Activated effector memory CD4-positive, alpha-beta T cell treated with anti-CD3 and anti-CD28 coated beads, Interleukin-2, amount 50 U/mL, for 16 hours (primary cell): ENCODE results near the gene CTXN1.
A peak's percentile ranks its signal among the peaks of the same experiment; 100 is the strongest.

Experiments
- DNase-seq: peaks from one replicate; pipeline ENCODE4 v3.0.0-alpha.2; 2020

Gene CTXN1

DNA sequence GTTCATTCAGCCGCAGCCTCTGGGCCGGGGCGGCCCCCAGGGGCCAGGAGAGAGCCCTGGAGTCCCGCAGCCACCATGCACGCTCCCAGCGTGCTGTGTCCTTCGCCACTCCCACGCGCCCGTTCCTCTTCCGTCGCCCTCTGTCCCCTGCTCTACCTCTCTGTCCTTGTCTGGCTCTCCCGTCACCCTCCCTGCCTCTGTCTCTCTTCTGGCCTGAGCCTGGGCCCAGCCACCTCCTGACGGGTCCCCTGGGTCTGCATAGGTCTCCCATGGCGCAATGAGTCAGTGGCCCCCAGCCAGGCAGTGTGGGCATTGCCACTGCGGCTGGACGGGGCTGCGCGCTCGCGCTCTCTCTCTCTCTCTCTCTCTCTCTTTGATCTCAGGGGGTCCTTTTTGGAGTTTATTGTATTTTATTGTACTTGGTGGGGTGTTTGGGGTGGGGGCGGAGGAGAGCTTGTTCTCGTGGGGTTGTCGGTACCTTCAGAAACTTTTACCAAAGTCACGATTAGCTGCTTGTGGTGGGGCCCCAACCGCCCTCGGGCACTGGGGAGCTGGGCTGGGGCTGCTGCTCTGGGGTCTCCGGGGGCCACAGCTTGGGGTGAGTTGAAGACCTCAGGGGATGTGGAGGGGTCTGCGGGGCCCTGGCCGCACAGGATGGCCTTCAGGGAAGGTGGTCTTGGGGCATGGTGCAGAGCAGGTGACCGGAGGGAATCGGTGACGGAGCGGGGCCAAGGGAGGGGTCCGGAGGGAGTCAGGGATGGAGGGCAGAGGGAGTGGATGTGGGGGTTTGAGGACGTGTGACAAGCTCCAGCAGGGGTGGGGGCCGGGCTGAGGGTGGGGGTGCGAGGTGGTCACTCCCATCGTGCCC is 13.0 kb downstream of the CTXN1 start:
- DNase-seq: no peak

DNA sequence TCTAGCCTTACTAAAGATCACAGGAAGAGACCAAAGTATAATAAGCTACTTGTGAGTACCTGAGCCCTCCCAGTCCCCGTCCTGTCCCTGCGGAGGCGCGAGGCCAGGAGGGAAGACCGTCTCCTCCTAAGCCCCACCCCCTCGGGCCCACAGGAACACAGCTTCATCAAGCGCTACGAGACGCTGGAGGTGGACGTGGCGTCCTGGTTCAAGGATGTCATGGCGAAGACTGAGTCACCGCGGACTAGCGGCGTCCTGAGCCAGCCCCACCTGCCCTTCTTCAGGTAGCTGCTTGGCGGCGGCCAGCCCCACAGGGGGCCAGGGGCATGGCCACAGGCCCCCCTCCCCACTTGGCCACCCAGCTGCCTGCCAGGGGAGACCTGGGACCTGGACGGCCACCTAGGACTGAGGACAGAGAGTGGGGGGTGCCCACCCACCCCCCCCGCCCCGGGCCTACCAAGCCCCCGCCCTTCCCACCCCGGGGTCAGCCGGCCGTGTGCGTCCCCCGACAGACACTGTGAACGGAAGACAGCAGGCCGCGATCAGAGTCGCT is 13.7 kb downstream of the CTXN1 start:
- DNase-seq: no peak

DNA sequence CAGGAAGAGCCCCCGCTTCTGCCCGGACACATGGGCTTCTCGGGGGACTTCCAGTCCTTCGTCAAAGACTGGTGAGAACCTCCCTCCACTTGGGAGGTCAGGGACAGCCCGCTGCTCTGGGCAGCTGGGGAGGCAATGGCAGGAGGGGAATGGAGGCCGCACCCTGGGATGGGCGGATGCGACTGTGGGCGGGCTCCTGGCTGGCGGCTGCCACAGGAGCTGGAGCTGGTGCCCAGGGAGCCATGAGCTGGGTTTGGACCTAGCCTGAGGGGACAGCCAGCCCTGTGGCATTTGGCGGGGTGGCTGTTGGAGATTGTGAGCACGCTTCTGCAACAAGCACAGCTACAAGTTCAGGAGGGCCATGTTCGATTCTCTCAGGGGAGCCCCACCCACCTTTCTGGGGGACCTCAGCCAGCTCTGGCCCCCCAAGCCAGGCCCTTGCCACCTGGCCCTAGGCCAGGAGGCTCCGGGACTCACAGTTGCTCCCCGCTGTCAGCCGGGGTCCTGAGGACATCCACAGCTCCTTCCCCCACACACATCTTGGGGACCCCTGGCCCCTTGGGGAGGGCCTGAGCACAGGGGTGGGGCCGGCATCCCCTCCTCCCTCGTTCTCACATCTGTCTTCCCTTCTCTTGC is 14.3 kb downstream of the CTXN1 start:
- DNase-seq: no peak

DNA sequence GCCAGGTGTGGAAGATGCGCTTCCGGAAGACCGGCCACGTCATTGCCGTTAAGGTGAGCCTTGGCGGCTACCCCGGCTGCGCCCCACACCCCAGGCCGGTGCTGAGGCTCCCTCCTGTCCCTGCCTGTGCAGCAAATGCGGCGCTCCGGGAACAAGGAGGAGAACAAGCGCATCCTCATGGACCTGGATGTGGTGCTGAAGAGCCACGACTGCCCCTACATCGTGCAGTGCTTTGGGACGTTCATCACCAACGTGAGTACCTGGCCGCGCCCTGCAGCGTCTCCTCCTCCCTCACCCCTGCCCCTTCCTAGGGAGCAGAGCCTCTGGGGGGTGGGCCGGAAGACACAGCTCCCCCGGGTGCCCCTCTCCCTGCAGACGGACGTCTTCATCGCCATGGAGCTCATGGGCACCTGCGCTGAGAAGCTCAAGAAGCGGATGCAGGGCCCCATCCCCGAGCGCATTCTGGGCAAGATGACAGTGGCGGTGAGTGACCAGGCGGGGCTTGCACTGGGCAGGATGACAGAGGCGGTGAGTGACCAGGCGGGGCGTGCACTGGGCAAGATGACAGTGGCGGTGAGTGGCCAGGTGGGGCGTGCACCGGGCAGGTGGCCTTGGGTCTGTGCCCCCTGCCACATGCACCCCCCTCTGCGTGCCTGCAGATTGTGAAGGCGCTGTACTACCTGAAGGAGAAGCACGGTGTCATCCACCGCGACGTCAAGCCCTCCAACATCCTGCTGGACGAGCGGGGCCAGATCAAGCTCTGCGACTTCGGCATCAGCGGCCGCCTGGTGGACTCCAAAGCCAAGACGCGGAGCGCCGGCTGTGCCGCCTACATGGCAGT is 15.4 kb downstream of the CTXN1 start:
- DNase-seq: no peak

DNA sequence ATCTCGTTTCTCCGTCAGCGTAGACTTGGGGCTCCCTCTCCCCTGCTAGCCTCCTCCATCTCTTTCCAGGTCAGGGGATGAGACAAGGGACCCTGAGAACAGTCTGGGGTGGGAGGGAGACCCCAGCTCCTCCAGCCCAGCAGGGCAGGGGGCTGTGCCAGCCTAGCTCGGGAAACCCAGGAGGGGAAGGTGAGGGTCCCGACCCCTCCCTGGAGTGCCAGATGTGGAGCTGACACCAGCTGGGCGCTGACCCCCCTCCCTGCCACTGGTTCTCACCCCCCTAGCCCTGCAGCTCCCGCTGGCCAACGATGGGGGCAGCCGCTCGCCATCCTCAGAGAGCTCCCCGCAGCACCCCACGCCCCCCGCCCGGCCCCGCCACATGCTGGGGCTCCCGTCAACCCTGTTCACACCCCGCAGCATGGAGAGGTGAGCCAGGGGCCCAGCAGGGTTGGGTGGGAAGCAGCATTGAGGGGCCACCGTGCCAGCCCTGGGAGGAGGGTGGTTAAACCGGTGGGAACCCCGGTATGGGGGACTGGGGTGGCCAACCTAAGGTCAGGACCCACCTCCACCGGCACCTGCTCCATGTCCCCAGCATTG is 16.4 kb downstream of the CTXN1 start:
- no peak for DNase-seq

DNA sequence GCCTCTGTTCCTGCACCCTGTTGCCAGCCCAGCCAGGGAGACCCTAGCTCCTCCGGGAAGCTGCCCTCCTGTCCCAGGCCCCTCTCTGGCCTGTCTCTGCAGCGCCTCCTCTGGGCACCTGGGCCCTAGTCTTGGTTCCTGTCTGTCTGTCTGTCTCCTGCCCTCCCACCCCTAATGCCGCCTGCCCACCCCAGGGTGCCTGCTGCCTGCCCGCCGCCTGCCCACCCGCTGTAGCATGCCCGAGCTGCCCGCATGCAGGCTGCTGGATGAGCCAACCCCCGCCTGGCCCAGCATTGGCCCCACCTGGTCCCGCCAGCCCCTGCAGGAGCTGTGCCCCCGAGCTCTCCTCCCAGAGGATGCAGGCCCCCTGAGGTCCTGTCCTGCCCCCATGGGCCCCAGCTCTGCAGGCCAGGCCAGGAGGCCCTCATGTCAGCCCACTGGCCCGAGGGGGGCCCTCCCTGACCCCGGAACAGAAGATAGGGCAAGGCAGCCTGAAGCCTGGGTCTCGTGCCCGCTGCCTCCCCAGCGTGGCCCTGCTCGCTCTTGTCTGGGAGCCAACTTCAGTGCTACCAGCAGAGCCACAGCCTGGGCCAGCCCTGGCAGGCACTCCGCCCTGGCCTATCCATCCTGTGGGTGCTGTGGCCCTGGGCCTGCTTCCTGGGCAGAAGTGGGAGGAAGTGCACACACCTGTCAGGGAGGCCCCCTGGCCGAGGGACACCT is 17.0 kb downstream of the CTXN1 start:
- no peak for DNase-seq

- DNase-seq: no peak
These were observed 17.7 kb downstream of the CTXN1 start for GRCh38 chr19:7908078-7908699.

DNA sequence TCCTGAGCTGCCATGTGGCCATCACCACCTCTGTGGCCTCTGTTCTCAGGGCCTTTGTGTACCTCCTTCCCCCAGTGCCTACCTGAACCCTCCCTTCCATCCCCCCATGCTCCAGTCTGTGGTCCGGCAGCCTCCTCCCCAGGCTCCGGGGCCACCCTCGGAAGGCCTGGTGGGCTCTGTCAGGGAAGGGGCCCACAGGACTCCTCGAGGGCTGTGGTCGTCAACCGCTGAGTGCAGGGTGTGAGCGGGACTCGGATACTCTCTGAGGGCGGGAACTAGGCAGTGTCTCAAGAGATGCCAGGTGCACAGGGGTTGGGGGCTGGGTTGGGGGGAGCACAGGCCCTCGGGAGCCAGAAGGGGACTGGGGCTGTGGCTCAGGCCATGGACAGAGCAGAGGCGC is 18.4 kb downstream of the CTXN1 start:
- no peak for DNase-seq

- DNase-seq: no peak
These were observed 18.8 kb downstream of the CTXN1 start for GRCh38 chr19:7907122-7907521.

DNA sequence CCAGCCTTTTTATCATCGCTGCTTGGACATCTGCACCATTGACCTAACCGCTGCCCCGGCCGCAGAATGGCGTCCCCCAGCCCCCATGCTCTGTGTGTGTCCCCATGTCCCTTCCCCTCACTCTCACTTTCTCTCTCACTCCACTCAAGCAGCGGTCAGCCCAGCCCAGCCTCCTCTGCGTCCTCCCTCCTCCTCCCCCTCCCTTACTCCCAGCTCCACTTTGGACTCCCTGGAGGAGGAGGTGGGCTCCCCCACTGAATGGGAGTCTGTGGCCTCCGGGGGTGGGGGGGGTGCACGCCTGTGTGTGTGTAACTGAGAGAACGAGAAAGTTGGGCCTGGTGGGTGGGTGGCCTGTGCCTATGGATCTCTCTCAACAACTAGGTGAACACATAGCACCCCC is 20.1 kb downstream of the CTXN1 start:
- DNase-seq: no peak

DNA sequence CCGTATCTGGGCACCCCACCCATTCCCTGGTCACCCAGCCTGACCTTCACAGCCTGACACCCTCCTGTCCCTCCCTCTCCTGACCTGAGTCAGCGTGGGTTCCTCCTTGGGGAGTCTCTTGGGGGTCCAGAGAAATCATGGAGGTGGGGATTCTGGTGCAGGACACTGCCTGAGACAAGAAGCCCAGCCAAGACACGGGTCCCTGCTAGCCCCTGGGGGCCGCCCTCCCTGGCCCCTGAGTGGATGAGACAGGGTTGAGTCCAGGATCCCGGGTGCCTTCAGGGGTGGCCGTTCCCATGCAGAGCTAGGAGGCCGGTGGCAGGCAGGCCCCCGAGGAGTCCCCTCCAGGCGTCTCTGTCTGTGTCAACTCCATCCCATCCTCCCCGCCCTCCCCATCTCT is 20.7 kb downstream of the CTXN1 start:
- DNase-seq: no peak

- no peak for DNase-seq
These were observed 21.6 kb downstream of the CTXN1 start for GRCh38 chr19:7904074-7905020.

DNA sequence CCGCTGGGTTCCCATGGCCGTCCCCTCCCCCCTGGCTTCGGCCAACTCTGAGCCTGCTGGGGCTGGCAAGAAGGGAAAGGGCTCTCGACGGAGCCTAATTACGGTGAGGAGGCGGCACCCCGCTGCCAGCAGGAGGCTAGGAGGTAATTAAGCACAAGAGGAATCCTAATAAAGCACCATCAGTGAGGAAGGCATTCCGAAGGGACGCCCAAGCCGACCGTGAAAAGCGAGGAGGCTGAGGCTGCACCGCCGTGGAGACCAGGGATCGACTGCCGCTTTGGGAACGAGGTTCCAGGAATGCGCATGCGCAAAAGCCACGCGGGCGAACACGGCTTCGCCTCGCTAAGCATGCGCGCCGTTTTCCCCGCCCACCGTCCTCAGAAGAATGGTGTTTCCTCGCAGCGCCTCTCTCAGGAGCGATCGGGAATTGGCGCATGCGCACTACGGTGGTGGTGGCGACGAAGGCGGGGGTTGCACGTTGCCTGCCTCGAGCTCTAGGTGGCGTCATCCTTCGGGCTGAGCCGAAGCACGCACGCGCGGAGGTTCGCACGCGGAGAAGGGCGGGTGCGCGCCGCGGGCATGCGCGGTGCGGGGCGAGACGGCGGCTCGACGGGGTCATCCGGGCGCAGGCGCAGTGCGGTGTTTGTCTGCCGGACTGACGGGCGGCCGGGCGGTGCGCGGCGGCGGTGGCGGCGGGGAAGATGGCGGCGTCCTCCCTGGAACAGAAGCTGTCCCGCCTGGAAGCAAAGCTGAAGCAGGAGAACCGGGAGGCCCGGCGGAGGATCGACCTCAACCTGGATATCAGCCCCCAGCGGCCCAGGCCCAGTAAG is 22.5 kb downstream of the CTXN1 start, which contains the start of gene MAP2K7:
MAP2K7 (plus strand) TSS at position 634 of the 830 bp plus-strand sequence; CDS start at position 702, 68 bp downstream.
- DNase-seq: peak; percentile 100

- no peak for DNase-seq
These were observed 23.1 kb downstream of the CTXN1 start for GRCh38 chr19:7902796-7903243.

DNA sequence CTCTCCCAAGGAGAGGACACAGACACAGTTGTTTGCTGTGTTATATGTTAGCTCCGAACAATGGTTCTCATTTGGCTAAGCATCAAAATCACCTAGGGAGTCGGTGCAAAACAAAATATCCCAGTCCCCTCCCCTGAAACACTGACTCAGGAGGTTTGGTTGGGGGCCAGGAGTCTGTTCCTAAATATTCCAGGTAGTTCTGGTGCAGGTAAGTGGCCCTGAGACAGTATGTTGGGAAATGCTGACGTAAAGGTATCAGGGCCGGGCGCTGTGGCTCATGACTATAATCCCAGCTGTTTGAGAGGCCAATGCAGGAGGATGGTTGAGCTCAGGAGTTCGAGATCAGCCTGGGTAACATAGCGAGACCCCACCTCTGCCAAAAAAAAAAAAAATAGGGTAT is 24.6 kb downstream of the CTXN1 start:
- no peak for DNase-seq

GRCh38 chr19:7900931-7901330 is 25.0 kb downstream of the CTXN1 start:
- no peak for DNase-seq

DNA sequence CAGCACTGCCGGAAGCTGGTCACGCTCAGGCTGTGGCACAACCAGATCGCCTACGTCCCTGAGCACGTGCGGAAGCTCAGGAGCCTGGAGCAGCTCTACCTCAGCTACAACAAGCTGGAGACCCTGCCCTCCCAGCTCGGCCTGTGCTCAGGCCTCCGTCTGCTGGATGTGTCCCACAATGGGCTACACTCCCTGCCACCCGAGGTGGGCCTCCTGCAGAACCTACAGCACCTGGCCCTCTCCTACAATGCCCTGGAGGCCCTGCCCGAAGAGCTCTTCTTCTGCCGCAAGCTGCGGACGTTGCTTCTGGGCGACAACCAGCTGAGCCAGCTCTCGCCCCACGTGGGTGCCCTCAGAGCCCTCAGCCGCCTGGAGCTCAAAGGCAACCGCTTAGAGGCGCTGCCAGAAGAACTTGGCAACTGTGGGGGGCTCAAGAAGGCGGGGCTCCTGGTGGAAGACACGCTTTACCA is 25.5 kb downstream of the CTXN1 start:
- no peak for DNase-seq

GRCh38 chr19:7899751-7900378 is 26.1 kb downstream of the CTXN1 start:
- DNase-seq: no peak

DNA sequence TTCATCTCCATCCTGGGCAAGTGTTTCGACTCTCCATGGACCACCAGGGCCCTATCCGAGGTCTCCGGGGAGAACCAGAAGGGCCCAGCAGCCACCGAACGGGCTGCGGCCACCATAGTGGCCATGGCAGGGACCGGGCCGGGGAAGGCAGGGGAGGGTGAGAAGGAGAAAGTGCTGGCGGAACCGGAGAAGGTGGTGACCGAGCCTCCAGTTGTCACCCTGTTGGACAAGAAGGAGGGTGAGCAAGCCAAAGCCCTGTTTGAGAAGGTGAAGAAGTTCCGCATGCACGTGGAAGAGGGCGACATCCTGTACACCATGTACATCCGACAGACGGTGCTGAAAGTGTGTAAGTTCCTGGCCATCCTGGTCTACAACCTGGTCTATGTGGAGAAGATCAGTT is 27.0 kb downstream of the CTXN1 start:
- DNase-seq: no peak
